Central memory CD4-positive, alpha-beta T cell (primary cell): ENCODE measurements around the gene ZNF133.

Experiments used
- DNase-seq: peaks from one replicate; pipeline ENCODE4 v3.0.0; 2022

The ZNF133 gene

DNA sequence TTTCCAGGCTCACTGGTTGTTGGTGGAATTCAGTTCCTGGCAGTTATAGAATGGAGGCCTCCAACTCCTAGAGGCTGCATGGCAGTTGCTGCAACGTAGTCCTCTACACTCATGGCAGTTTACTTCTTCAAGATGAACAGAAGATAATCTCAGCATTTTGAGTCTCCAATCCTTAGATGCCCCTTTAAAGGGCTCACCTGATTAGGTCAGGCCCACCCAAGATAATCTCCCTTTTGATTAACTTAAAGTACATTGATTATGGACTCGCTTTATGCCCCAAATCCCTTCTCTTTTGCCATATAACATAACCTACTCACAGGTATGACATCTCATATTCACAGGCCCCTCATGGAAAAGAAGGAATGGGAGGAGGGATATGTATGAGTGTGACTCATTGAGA, 76.4 kb downstream of the ZNF133 start:
- DNase-seq: no peak
